ENCODE results near the gene SLC12A4. TPM values are rescaled to one million over a fixed set of nuclear protein-coding genes. Genes with fewer than 3 reads are reported as not detected.
A peak's percentile ranks its signal among the peaks of the same experiment; 100 is the strongest.
"Not testable (repeated sequence)": the region's sequence is repeated elsewhere in the genome, so short reads cannot be mapped to it uniquely, and the experiment has no call there.

SLC12A4 gene
- total RNA-seq, 8 experiments from 2014 or later = 5.0 to 54.9 (median 21.4) TPM

GRCh38 chr16:67996666-67997065 is 28.2 kb upstream of the SLC12A4 start:
- WGBS, 10 experiments = 65 to 100% (median 87%) methylated on average over 1 to 5 of the region's 5 CpGs; no CpG with 5 or more reads in 3 of the 10 experiments
- no peak for ATAC-seq (replicated peaks in 6 of 8)
- no peaks in the 10 kb centered on the region for H3K4me1 ChIP-seq (replicated peaks in 1 of 2)
- in situ Hi-C loops (cut with MboI; ENCODE audit: low pct_unique_long_range_greater_than_20kb in 2 of 9, low sequenced_read_pairs in 9 of 9, unreplicated experiment in 9 of 9) = loop anchor here in 1 of 9 experiments (10.0 kb wide), 1 partner anchor 228 kb away; no protein-coding TSS in a partner anchor
- no peak overlapping the region for H3K27ac ChIP-seq
- no peak overlapping the region for H3K4me3 ChIP-seq

GRCh38 chr16:67995423-67995822 is 27.0 kb upstream of the SLC12A4 start:
- in situ Hi-C loops (cut with MboI; ENCODE audit: low pct_unique_long_range_greater_than_20kb in 2 of 9, low sequenced_read_pairs in 9 of 9, unreplicated experiment in 9 of 9) = loop anchor here in 1 of 9 experiments (10.0 kb wide), 1 partner anchor 229 kb away; no protein-coding TSS in a partner anchor
- H3K4me3 ChIP-seq = no peak overlapping the region
- H3K27ac ChIP-seq = no peak overlapping the region
- ATAC-seq (replicated peaks in 6 of 8) = peak in 2 of 8 experiments; percentile 9 to 44
- no peaks in the 10 kb centered on the region for H3K4me1 ChIP-seq (replicated peaks in 1 of 2)
- 54 to 100% (median 88%) methylated on average over 1 to 4 of the region's 5 CpGs; no CpG with 5 or more reads in 5 of the 10 experiments for WGBS, 10 experiments

DNA sequence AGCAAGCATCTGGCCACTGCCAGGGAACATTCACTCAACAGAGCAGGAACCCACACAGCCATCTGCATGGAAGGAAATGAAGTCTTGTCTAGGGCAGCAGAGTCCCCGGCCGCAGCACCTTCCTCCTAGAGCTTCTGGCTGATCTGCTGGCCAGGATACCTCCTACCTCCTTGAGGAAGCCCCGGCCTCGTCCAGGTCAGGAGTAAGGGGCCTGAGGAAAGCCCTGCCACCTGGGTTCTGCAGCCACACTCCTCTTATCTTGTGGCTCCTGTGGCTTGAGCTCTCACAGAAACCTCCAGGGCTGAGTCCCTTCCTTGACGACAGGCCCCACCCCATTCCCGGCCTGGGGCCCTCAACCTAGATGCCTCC is 25.6 kb upstream of the SLC12A4 start:
- not testable (repeated sequence) for H3K27ac ChIP-seq; H3K4me1 ChIP-seq (replicated peaks in 1 of 2); H3K4me3 ChIP-seq; ATAC-seq (replicated peaks in 6 of 8)
- in situ Hi-C loops (cut with MboI; ENCODE audit: low pct_unique_long_range_greater_than_20kb in 2 of 9, low sequenced_read_pairs in 9 of 9, unreplicated experiment in 9 of 9) = loop anchor here in 1 of 9 experiments (10.0 kb wide), 1 partner anchor 231 kb away; no protein-coding TSS in a partner anchor
- WGBS, 10 experiments = no CpG with 5 or more reads among the region's 6 CpGs

DNA sequence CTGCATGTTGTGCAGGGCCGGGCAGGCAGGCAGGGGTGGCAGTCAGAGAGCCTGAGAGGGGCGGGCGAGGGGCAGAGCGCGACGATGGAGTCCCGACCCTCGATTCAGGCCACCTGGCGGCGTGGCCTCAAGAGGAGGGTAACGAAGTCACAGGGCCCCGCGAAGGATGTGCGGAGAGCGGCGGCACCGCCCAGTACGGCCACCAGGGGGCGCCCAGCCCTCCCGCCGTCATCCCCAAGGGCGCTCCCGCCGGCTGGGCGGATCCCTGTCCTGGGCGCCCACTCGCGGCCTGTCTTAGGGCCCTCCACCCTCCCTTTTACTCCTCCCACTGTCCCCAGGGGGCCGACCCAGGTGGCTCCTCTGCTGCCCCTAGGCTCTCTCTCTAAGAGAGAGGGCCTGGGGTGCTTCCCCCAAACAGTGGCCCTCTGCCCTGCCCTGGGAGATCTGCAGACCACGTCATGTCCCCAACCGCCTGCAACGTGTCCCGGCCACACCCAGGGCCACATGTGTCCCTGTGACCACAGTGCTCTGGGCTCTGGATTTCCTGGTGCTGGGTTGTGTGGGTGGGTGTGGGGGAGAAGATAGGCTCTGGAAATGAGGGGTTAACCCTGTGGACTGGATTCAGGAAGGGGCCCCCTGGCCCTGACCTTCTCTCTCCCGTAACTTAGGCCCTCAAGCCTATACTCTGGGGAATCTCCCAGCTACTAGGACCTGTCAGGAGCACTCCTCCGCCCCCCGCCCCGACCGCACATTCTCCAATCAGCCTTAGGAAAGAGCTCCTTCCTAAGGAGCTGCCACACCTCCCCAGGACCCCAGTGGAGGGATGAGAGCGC is 25.0 kb upstream of the SLC12A4 start:
- H3K4me3 ChIP-seq = no peak overlapping the region

DNA sequence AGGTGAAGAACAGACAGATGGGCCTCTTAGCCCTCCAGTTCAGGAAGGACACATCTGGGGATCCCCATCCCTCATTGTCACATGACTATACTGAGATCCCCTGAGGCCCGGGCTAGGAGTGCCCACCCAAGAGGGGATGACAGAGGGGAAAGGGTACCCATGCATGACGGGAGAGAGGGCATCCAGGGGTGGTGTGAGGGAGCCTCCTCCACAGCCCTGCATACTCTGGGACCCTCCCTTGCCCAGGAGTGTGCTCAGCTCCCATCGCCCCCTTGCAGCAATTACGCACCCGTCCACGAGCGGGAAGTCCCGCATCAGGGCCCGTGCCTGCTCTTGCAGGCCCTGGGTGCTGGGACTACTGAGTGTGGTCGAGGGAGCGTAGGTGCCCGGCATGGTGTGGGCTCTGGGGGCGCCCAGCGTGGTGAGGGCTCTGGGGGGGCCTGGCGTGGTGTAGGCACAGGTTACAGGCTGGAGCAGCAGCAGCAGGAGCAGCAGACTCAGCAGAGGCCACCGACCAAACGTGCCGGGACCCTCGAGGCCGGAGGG is 24.3 kb upstream of the SLC12A4 start:
- in situ Hi-C loops (cut with MboI; ENCODE audit: low pct_unique_long_range_greater_than_20kb in 2 of 9, low sequenced_read_pairs in 9 of 9, unreplicated experiment in 9 of 9) = loop anchor here in 1 of 9 experiments (10.0 kb wide), 1 partner anchor 232 kb away; no protein-coding TSS in a partner anchor
- no peaks in the 10 kb centered on the region for H3K4me1 ChIP-seq (replicated peaks in 1 of 2)
- H3K4me3 ChIP-seq = no peak overlapping the region
- ATAC-seq (replicated peaks in 6 of 8) = peak in 2 of 8 experiments; percentile 1 to 17
- H3K27ac ChIP-seq = no peak overlapping the region
- 60 to 100% (median 82%) methylated on average over 2 to 5 of the region's 20 CpGs; no CpG with 5 or more reads in 6 of the 10 experiments for WGBS, 10 experiments

More for the DNA sequence above, 25.0 kb upstream of the SLC12A4 start:
- H3K4me1 ChIP-seq (replicated peaks in 1 of 2) = no peaks in the 10 kb centered on the region
- WGBS, 10 experiments = no CpG with 5 or more reads among the region's 39 CpGs
- H3K27ac ChIP-seq = no peak overlapping the region
- peak; percentile 85 to 98 (median 94) for ATAC-seq (replicated peaks in 6 of 8)
- in situ Hi-C loops (cut with MboI; ENCODE audit: low pct_unique_long_range_greater_than_20kb in 2 of 9, low sequenced_read_pairs in 9 of 9, unreplicated experiment in 9 of 9) = loop anchor here in 1 of 9 experiments (10.0 kb wide), 1 partner anchor 231 kb away; no protein-coding TSS in a partner anchor

DNA sequence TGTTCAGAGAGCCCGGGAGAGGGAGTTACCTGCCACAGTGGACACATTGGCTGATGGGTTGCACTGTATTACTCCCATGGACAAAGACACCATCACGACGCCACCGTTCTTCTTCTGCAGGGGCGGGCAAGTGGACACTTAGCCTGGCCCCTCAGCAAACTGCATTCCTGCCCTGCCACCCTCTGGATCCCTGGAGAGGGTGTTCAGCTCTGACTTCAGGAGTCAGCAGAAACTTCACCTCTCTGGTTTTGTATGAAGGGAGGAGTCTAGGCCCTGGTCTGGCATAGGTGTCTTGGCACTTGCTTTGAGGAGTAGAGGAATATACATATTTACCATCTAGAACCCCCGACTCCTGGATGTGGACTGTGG is 21.6 kb upstream of the SLC12A4 start:
- WGBS, 10 experiments = 60 to 100% (median 75%) methylated on average over 1 to 5 of the region's 6 CpGs; no CpG with 5 or more reads in 4 of the 10 experiments
- Histone ChIP-seq H3K27ac (no peak overlapping the region), H3K4me3 (no peak overlapping the region), H3K4me1 (replicated peaks in 1 of 2) (peaks cover 3 to 5% of the 10 kb centered on the region in 2 donors)
- no peak for ATAC-seq (replicated peaks in 6 of 8)
- in situ Hi-C loops (cut with MboI; ENCODE audit: low pct_unique_long_range_greater_than_20kb in 2 of 9, low sequenced_read_pairs in 9 of 9, unreplicated experiment in 9 of 9) = loop anchor here in 1 of 9 experiments (10.0 kb wide), 1 partner anchor 235 kb away; no protein-coding TSS in a partner anchor

- in situ Hi-C loops (cut with MboI; ENCODE audit: low pct_unique_long_range_greater_than_20kb in 2 of 9, low sequenced_read_pairs in 9 of 9, unreplicated experiment in 9 of 9) = loop anchor here in 1 of 9 experiments (10.0 kb wide), 1 partner anchor 235 kb away; no protein-coding TSS in a partner anchor
- WGBS, 10 experiments = 27 to 93% (median 73%) methylated on average over 2 to 6 of the region's 8 CpGs; no CpG with 5 or more reads in 4 of the 10 experiments
- no peak for ATAC-seq (replicated peaks in 6 of 8)
- no peak overlapping the region for H3K27ac ChIP-seq
- H3K4me1 ChIP-seq (replicated peaks in 1 of 2) = peaks cover 6 to 11% of the 10 kb centered on the region in 2 donors
- H3K4me3 ChIP-seq = no peak overlapping the region
These were observed 21.0 kb upstream of the SLC12A4 start for GRCh38 chr16:67989322-67990017.

GRCh38 chr16:67988675-67989074 is 20.2 kb upstream of the SLC12A4 start:
- ATAC-seq (replicated peaks in 6 of 8) = no peak
- in situ Hi-C loops (cut with MboI; ENCODE audit: low pct_unique_long_range_greater_than_20kb in 2 of 9, low sequenced_read_pairs in 9 of 9, unreplicated experiment in 9 of 9) = no loop called here
- H3K27ac ChIP-seq = no peak overlapping the region
- no peak overlapping the region for H3K4me3 ChIP-seq
- WGBS, 10 experiments = 27 to 100% (median 65%) methylated on average over 1 to 3 of the region's 3 CpGs
- H3K4me1 ChIP-seq (replicated peaks in 1 of 2) = peaks cover 6 to 11% of the 10 kb centered on the region in 2 donors

GRCh38 chr16:67987460-67988160 is 19.2 kb upstream of the SLC12A4 start:
- 62 to 81% (median 80%) methylated on average over 1 to 4 of the region's 11 CpGs; no CpG with 5 or more reads in 7 of the 10 experiments for WGBS, 10 experiments
- ATAC-seq (replicated peaks in 6 of 8) = no peak
- in situ Hi-C loops (cut with MboI; ENCODE audit: low pct_unique_long_range_greater_than_20kb in 2 of 9, low sequenced_read_pairs in 9 of 9, unreplicated experiment in 9 of 9) = no loop called here
- Histone ChIP-seq H3K4me3 (no peak overlapping the region), H3K4me1 (replicated peaks in 1 of 2) (peaks cover 6 to 11% of the 10 kb centered on the region in 2 donors), H3K27ac (no peak overlapping the region)

DNA sequence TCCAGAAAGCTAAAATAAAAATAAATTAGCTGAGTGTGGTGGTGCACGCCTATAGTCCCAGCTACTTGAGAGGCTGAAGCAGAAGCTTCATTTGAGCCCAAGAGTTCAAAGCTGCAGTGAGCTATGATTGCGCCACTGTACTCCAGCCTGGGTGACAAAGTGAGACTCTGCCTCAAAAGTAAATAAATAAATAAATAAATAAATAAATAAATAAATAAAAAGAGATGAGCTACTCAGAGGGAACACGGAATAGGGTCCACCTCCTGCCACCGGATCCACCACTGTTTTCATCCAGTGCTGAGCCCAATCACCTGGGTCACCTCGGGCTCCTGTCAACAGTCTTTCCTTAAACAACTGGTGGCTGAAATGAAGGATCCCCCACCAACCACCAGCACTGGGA is 18.5 kb upstream of the SLC12A4 start:
- Histone ChIP-seq H3K4me3 (no peak overlapping the region), H3K4me1 (replicated peaks in 1 of 2) (peaks cover 6 to 11% of the 10 kb centered on the region in 2 donors), H3K27ac (no peak overlapping the region)
- in situ Hi-C loops (cut with MboI; ENCODE audit: low pct_unique_long_range_greater_than_20kb in 2 of 9, low sequenced_read_pairs in 9 of 9, unreplicated experiment in 9 of 9) = no loop called here
- no peak for ATAC-seq (replicated peaks in 6 of 8)
- WGBS, 10 experiments = 70 to 100% (median 84%) methylated on average over 1 to 4 of the region's 5 CpGs; no CpG with 5 or more reads in 2 of the 10 experiments

- H3K4me1 ChIP-seq (replicated peaks in 1 of 2) = peaks cover 6 to 11% of the 10 kb centered on the region in 2 donors
- H3K27ac ChIP-seq = no peak overlapping the region
- H3K4me3 ChIP-seq = no peak overlapping the region
- ATAC-seq (replicated peaks in 6 of 8) = no peak
- in situ Hi-C loops (cut with MboI; ENCODE audit: low pct_unique_long_range_greater_than_20kb in 2 of 9, low sequenced_read_pairs in 9 of 9, unreplicated experiment in 9 of 9) = no loop called here
- WGBS, 10 experiments = 85 to 100% (median 94%) methylated on average over 2 to 9 of the region's 49 CpGs; no CpG with 5 or more reads in 5 of the 10 experiments
These were observed 13.7 kb upstream of the SLC12A4 start for GRCh38 chr16:67982011-67982696.
